ENCODE data around the gene RTF1.
"Not testable (repeated sequence)": the region's sequence is repeated elsewhere in the genome, so short reads cannot be mapped to it uniquely, and the experiment has no call there.

The RTF1 gene

DNA sequence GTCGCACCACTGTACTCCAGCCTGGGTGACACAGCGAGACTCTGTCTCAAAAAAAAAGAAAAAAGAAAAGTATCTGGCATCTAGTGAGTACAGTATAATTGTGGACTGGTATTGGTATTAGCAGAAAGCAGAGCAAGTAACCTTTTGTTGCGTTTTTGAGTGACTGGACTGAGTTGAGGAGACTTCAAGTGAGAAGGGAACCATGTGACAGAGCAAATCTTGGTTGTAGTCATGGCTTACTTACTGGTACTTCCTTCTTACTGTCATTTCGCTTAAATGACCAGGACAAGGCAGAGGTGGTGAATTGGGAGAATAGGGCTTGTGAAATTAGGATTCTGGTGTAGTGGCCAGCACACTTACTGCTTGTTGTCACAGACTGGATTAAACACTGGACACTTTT is 20.6 kb downstream of the RTF1 start:
- no peak for DNase-seq (ENCODE audit: low read depth)

DNA sequence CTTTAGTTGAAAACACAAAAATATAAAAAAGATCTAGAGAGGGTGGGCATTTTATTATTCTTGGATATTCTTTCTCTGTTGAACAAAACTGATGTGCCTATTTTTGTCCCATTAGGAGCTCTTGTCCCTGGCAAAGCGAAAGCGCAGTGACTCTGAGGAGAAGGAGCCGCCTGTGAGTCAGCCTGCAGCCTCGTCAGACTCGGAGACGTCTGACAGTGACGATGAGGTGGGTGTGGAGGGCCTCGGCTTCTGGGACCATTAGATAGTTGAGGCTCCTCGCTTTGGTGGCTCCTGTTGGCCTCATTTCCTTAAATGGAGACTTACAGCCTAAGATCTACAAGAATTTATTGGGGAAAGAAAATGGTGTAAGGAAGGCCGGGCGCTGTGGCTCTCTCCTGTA is 21.3 kb downstream of the RTF1 start:
- DNase-seq (ENCODE audit: low read depth) = no peak

DNA sequence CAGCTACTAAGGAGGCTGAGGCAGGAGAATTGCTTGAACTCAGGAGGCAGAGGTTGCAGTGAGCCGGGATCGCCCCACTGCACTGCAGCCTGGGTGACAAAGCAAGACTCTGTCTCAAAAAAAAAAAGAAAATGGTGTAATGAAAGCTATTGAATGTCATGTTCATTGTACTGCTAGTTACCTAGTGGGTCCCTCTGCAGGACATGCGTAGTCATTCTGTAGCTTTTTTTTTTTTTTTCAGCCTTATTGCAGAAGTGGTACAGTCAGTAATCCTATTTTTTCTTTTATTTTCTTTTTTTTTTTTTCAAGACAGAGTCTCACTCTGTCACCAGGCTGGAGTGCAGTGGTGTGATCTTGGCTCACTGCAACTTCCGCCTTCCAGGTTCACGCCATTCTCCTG is 21.9 kb downstream of the RTF1 start:
- peak; percentile 10 for DNase-seq (ENCODE audit: low read depth)

- DNase-seq (ENCODE audit: low read depth) = no peak
These were observed 26.4 kb downstream of the RTF1 start for GRCh38 chr15:41443275-41443674.

DNA sequence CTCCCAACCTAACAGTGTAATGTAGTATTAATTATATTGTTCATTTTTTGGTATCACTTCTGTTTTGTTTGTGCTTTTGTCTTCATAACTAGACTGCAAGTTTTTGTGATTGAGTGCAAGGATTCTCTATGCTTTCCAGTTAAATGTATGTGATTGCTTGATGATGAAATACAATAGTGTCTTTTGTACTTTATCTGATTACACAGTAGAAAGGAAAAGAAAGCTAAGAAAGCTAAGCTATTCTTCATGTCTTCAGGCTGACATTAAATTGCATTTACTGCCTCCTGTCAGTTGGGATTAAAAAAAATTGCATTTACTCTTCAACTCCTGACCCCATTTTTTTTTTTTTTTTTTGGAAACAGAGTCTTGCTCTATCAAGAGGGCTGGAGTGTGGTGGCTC is 28.5 kb downstream of the RTF1 start:
- DNase-seq (ENCODE audit: low read depth) = no peak

DNA sequence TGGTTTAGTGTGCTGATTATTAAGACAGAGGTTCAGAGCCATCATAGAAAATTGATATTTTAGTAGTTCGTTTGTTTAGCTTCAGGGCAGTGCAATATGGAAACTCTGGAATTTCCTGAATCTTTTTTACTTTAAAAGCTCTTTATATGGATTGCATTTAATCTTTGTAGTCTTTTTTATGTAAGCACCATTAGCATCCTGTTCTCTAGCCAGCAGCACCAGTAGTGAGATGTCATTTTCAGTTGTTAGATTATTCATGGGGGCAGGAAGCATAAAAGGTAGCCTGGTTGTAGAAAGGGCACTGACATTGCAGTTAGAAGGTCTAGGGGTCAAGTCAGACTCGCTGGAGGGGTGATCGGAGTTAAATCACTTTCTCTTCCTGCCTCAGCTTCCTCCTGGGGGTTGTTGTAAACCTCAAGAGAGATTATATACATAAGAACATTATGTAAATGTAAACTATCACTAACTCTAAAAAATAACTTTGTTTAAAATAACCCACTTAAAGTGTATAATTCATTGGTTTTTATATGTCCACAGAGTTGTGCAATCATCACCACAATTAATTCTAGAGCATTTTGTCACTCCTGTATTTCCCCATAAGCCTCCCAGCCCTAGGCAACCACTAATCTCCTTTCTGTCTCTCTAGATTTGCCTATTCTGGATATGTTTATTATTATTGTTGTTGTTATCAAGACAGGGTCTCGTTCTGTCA is 45.3 kb downstream of the RTF1 start:
- DNase-seq (ENCODE audit: low read depth) = no peak

GRCh38 chr15:41464889-41465580 is 48.1 kb downstream of the RTF1 start:
- no peak for DNase-seq (ENCODE audit: low read depth)

DNA sequence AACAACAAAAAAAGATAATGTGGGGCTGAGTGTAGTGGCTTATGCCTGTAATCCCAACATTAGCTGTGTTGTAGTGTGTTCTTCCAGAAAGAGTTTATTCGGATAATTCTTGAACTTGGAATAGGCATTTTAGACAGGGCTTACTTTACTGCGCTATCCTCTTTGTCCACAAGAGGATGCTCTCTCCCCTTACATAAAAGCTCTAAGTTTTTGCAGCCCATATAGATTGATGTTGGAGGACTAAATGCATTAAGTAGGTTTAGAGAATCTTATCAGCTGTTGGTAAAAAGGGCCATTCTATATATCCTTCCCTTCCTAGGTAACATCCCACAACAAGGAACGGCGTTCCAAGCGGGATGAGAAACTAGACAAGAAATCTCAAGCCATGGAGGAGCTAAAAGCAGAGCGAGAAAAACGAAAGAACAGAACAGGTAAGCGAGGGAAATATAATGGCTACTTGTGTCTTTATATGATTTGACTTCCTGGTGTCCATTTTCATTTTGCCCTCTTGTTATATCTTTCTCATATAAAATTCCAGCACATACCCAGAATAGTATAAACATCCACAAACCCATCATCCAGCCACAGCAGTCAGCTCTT is 49.0 kb downstream of the RTF1 start:
- DNase-seq (ENCODE audit: low read depth) = peak; percentile 70

DNA sequence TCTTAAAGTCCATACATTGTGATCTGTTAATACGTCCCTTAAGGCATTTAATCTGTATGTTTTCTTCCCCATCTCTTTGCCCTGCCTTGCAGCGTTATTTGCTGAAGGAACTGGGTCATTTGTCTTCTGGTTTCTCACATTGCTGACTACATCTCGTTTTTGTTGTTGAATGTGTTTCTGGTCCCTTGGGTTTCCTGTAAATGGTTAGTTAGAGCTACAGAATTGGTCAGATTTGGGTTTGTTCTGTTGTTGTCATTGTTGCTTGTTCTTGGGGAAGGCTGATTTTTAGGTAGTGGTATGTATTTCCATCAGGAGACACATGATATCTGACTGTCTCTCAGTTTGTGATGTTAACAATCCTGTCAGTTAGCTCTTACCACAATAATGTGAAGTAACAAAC is 49.8 kb downstream of the RTF1 start:
- no peak for DNase-seq (ENCODE audit: low read depth)

GRCh38 chr15:41469644-41470043 is 52.7 kb downstream of the RTF1 start:
- not testable (repeated sequence) for DNase-seq (ENCODE audit: low read depth)

DNA sequence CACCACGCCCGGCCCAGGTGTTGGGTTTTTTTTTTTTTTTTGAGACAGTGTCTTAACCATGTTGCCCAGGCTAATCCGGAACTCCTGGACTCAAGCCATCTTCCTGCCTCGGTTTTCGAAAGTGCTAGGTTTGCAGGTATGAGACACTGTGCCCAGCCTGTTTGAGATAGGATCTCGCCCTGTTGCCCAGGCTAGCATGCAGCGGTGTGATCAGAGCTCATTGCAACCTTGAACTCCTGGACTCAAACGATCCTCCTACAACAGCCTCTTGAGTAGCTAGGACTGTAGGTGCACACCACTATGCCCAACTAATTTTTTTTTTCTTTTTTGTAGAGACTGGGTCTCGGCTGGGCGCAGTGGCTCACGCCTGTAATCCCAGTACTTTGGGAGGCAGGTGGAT is 56.5 kb downstream of the RTF1 start:
- no peak for DNase-seq (ENCODE audit: low read depth)

DNA sequence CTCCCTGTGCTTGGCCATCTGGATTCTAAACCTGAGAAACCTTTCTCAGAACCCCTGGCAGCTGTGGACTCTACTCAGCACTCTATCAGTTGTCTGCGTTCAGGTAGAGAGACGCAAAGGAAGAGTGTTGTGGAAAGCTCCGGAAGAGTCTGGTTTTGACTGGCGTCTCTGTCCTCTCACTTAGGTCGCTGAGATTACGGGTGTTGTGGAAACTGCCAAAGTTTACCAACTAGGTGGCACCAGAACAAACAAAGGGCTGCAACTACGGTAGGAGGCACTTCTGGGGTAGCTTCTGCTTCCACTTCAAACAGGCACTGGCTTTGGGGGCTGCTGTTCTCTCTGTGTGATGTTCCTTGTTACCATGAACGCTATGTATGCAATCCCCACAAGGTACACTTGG is 57.5 kb downstream of the RTF1 start:
- DNase-seq (ENCODE audit: low read depth) = no peak

DNA sequence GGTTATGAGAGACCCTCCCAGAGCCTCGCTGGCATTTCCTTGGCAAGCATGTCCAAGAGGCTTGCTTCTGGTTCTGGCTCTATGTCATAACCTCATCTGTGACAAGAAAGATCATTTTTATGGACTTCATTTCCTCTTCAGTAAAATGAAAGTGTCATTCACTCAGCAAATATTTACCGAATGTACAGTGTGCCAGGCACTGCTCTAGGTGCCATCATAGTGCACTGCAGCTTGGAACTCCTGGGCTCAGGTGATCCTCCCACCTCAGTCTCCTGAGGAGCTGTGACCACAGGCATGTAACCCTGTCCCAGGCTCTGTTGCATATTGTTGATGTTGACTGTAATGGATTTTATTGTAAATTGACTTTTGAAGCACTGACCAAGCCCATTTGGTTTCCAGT is 58.0 kb downstream of the RTF1 start:
- no peak for DNase-seq (ENCODE audit: low read depth)

GRCh38 chr15:41476416-41477048 is 59.6 kb downstream of the RTF1 start:
- no peak for DNase-seq (ENCODE audit: low read depth)

GRCh38 chr15:41480396-41481140 is 63.7 kb downstream of the RTF1 start:
- DNase-seq (ENCODE audit: low read depth) = no peak

- no peak for DNase-seq (ENCODE audit: low read depth)
These were observed 65.4 kb downstream of the RTF1 start for GRCh38 chr15:41482110-41482877.

GRCh38 chr15:41483115-41483514 is 66.2 kb downstream of the RTF1 start:
- DNase-seq (ENCODE audit: low read depth) = no peak

- no peak for DNase-seq (ENCODE audit: low read depth)
These were observed 66.6 kb downstream of the RTF1 start for GRCh38 chr15:41483519-41483918.

DNA sequence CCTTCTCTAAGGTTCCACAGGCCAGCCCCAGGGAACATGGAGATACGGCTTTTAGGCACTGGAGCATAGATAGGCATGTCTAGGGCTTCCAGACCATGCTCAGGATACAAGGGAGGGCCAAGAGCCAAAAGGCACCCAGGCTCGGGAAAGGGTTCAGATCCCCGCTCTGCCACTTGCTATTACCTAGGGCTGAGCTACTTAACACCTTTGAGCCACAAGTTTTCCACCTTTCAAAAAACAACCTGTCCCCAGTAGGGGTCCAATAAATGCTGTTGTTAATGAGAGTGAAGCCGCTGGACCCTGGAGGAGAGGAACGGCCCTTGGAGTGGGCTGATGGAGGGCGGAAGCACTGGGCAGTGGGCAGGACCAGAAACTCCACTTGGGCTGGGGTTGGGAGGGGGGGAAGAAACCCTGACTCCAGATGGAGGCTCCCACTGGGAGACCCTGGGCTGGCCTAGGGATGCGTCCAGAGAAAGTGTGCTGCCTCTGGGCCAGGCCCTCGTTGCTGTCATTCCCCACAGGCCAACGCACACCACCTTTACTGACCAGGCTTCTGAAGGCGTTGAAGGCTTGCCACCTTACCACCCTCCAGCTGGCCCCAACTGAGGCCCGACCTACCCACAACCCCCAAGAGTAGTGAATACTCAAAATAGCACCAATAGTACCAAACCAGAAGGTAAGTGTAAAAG is 68.2 kb downstream of the RTF1 start:
- no peak for DNase-seq (ENCODE audit: low read depth)

DNA sequence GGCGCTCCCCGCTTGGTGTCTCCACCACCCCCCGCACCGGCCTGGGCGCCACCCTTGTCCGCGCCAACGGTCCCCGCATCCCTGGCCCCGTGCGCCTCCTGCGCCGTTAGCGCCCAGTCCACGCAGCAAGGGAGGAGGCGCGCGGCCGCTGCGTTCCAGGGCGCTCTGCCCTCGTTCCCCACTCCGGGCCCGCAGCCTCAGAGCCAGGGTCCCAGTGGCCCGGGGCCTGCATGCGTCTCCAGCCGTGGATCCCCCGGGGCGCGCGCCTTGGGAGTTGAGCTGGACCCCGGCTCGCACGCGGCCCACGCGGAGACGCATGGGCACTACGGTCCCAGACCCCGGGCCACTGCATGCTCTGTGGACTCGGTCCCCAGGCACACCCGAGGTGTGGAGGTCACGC is 69.4 kb downstream of the RTF1 start:
- DNase-seq (ENCODE audit: low read depth) = no peak

- DNase-seq (ENCODE audit: low read depth) = no peak
These were observed 70.5 kb downstream of the RTF1 start for GRCh38 chr15:41487381-41487780.
